ENCODE results near the gene TCP11L2. TPM values are rescaled to one million over a fixed set of nuclear protein-coding genes. Genes with fewer than 3 reads are reported as not detected.

TCP11L2 gene
- total and polyA plus RNA-seq, 2 of the 8 experiments (the other 6 are each of a cell fraction or from before 2014, with no cell fraction given) = 2.1 to 7.1 TPM

DNA sequence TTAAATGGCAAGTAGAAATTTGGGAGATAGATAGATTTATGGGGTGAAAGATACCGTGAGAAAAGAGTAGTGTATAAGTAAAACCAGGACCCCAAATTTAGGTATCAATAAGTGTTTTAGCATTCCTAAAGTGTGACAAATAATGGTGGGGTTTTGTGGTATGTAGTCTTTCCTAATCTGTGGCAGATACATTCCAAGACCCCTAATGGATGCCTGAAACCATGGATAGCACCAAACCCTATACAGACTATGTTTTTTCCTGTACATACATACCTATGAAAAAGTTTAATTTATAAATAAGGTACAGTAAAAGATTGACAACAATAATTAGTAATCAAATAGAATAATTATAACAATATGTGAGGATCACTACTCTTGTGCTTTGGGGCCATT lies 14.4 kb upstream of the TCP11L2 start:
- no peak overlapping the region for H2BK15ac ChIP-seq (ENCODE audit: low read length)
- H3K79me1 ChIP-seq (ENCODE audit: low read depth, low read length) = no peaks in the 10 kb centered on the region
- no peaks in the 10 kb centered on the region for H3K4me1 ChIP-seq (replicated peaks in 1 of 4; ENCODE audit: control insufficient read depth in 3 of 4, insufficient read depth in 4 of 4, low read length in 3 of 4)
- no peak overlapping the region for H2BK120ac ChIP-seq (replicated peaks; ENCODE audit: low read depth, low read length)
- H3K9ac ChIP-seq (replicated peaks in 1 of 4; ENCODE audit: extremely low read depth in 1 of 4, low read depth in 3 of 4, low read length in 3 of 4) = no peak overlapping the region
- H3K4me2 ChIP-seq (ENCODE audit: insufficient read depth in 1 of 2, low read depth in 2 of 2, low read length in 2 of 2) = no peak overlapping the region
- no peak overlapping the region for H3K4ac ChIP-seq (replicated peaks; ENCODE audit: insufficient read length, low read depth, low read length)
- FAIRE-seq = no peak
- H3K79me2 ChIP-seq (ENCODE audit: control insufficient read depth in 1 of 2, insufficient read depth in 2 of 2, low read length in 2 of 2) = no peaks in the 10 kb centered on the region
- no peak overlapping the region for H2BK5ac ChIP-seq (ENCODE audit: low read depth, low read length)
- H2AK5ac ChIP-seq (ENCODE audit: low read depth, low read length) = no peak overlapping the region
- H4K20me1 ChIP-seq (replicated peaks in 1 of 2; ENCODE audit: control insufficient read depth in 1 of 2, insufficient read depth in 2 of 2, low read length in 2 of 2) = no peaks in the 10 kb centered on the region
- no peak overlapping the region for H2AFZ ChIP-seq (ENCODE audit: low read length)
- 100% methylated on average over 1 of the region's 1 CpG for WGBS, 2 experiments (ENCODE audit: extremely low coverage in 1 of 2, insufficient coverage in 1 of 2, insufficient read length in 1 of 2, insufficient replicate concordance in 2 of 2, low coverage in 1 of 2, low lambda C conversion rate in 2 of 2, missing lambda C conversion rate in 1 of 2)
- ChIA-PET POLR2A (ENCODE audit: partially characterized antibody) (no interaction called here), CTCF (ENCODE audit: partially characterized antibody) (no interaction called here)
- no peak for DNase-seq (ENCODE audit: low read depth in 1 of 2, low spot score in 2 of 2)
- no peak overlapping the region for H3K14ac ChIP-seq (ENCODE audit: insufficient read length)
- no peak overlapping the region for H3K23ac ChIP-seq (ENCODE audit: insufficient read length)
- no peak overlapping the region for H2BK20ac ChIP-seq (ENCODE audit: low read length)
- H3K23me2 ChIP-seq (ENCODE audit: low read depth, low read length) = no peaks in the 10 kb centered on the region
- H3K27me3 ChIP-seq (replicated peaks in 1 of 4; ENCODE audit: control insufficient read depth in 3 of 4, extremely low read depth in 1 of 4, insufficient read depth in 3 of 4, low read length in 3 of 4) = no peaks in the 10 kb centered on the region
- H3K18ac ChIP-seq (ENCODE audit: extremely low read depth, low read length) = no peak overlapping the region
- no peaks in the 10 kb centered on the region for H3K36me3 ChIP-seq (ENCODE audit: control insufficient read depth in 2 of 4, insufficient read depth in 4 of 4, low read length in 3 of 4)
- H4K91ac ChIP-seq (replicated peaks; ENCODE audit: insufficient read length, low read length) = no peak overlapping the region
- H3K56ac ChIP-seq (replicated peaks; ENCODE audit: insufficient read length, low read depth, low read length) = no peak overlapping the region
- no peak overlapping the region for H3K27ac ChIP-seq (ENCODE audit: low read depth, low read length)
- no peak overlapping the region for H3K4me3 ChIP-seq (ENCODE audit: extremely low read depth in 1 of 4, insufficient read depth in 2 of 4, low read depth in 3 of 4, low read length in 4 of 4)
- H2BK12ac ChIP-seq (ENCODE audit: low read depth, low read length) = no peak overlapping the region
- no peak overlapping the region for H4K8ac ChIP-seq (ENCODE audit: extremely low read depth, insufficient read depth, low read length)
- no peaks in the 10 kb centered on the region for H3K9me3 ChIP-seq (ENCODE audit: insufficient read depth in 2 of 2, low read depth in 1 of 2, low read length in 1 of 2)
- H4K5ac ChIP-seq (ENCODE audit: insufficient read length, low read depth, low read length) = no peak overlapping the region
- TF ChIP-seq, protein P1, sequence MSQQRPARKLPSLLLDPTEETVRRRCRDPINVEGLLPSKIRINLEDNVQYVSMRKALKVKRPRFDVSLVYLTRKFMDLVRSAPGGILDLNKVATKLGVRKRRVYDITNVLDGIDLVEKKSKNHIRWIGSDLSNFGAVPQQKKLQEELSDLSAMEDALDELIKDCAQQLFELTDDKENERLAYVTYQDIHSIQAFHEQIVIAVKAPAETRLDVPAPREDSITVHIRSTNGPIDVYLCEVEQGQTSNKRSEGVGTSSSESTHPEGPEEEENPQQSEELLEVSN (IDR thresholded peaks at IDR 0.05) = no peak
- TF ChIP-seq EZH2 (IDR thresholded peaks at IDR 0.05; ENCODE audit: low read depth, low read length, severe bottlenecking) (no peak), BACH1 (IDR thresholded peaks at IDR 0.05; ENCODE audit: low read length) (no peak), PHF8 (conservative IDR thresholded peaks at IDR 0.05; ENCODE audit: low read depth, low read length) (no peak), NRF1 (IDR thresholded peaks at IDR 0.05; ENCODE audit: low read depth, low read length) (no peak), SIX5 (IDR thresholded peaks at IDR 0.05; ENCODE audit: low read depth, low read length) (no peak), GABPA (IDR thresholded peaks at IDR 0.05; ENCODE audit: borderline replicate concordance, insufficient read depth, low read length) (no peak), CEBPB (IDR thresholded peaks at IDR 0.05; ENCODE audit: low read depth, low read length) (no peak), SP2 (IDR thresholded peaks at IDR 0.05; ENCODE audit: low read length) (no peak), SRF (IDR thresholded peaks at IDR 0.05; ENCODE audit: low read depth, low read length) (no peak), ATF2 (IDR thresholded peaks at IDR 0.05; ENCODE audit: low read length) (no peak), POLR2A (IDR thresholded peaks at IDR 0.05; ENCODE audit: control extremely low read depth in 1 of 2, low read depth in 2 of 2, low read length in 2 of 2) (no peak), JUN (IDR thresholded peaks at IDR 0.05; ENCODE audit: low read depth, low read length) (no peak), BCL11A (IDR thresholded peaks at IDR 0.05; ENCODE audit: low read depth in 2 of 2, low read length in 2 of 2) (no peak)
